ENCODE data around the gene ZNF804B. TPM values are rescaled to one million over a fixed set of nuclear protein-coding genes. Genes with fewer than 3 reads are reported as not detected.

Gene ZNF804B
- total RNA-seq, 4 donors from 2014 or later: not detected

GRCh38 chr7:89336121-89336520 is 576.6 kb downstream of the ZNF804B start:
- TF ChIP-seq, protein P1, sequence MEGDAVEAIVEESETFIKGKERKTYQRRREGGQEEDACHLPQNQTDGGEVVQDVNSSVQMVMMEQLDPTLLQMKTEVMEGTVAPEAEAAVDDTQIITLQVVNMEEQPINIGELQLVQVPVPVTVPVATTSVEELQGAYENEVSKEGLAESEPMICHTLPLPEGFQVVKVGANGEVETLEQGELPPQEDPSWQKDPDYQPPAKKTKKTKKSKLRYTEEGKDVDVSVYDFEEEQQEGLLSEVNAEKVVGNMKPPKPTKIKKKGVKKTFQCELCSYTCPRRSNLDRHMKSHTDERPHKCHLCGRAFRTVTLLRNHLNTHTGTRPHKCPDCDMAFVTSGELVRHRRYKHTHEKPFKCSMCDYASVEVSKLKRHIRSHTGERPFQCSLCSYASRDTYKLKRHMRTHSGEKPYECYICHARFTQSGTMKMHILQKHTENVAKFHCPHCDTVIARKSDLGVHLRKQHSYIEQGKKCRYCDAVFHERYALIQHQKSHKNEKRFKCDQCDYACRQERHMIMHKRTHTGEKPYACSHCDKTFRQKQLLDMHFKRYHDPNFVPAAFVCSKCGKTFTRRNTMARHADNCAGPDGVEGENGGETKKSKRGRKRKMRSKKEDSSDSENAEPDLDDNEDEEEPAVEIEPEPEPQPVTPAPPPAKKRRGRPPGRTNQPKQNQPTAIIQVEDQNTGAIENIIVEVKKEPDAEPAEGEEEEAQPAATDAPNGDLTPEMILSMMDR (IDR thresholded peaks at IDR 0.05; ENCODE audit: low read depth): no peak

DNA sequence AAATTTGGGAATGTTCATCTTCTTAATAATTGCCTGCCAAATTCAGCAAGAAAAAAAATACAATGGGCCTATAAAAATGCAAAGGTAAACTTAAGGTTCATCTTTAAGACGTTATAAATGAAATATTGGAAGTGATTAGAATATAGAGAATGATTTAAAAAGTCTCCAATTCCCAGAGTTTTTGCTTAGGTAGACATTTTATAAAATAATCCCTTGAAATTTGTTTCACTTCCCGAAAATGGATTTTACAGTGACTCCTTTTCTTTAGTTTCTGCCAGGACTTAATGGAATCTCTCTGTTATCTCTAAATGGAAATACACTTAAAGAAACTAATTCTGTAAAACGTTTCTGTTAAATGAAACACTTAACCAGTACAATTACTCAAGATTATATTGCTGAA is 580.2 kb downstream of the ZNF804B start:
- TF ChIP-seq, protein P1 (IDR thresholded peaks at IDR 0.05; ENCODE audit: low read depth): no peak

DNA sequence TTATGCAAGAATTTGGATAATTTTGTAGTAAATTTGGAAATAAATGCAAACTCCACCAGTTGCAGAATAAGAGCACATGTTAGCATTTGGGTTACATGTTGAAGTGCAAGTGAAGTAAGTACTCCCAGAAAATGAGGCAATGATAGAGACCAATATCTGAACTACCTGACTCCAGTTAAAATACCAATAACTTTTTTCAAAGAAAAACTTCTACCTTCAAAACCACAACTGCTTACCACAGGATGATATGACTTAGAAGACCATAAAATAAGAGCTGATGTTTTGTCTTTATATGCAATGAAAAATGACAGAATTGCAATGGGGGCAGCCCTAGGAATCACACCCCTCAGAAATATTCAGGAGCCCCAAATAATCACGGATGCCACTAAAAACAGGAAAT is 597.6 kb downstream of the ZNF804B start:
- TF ChIP-seq, protein P1 (IDR thresholded peaks at IDR 0.05; ENCODE audit: low read depth): no peak

GRCh38 chr7:89377219-89377618 is 617.7 kb downstream of the ZNF804B start:
- TF ChIP-seq, protein P1 (IDR thresholded peaks at IDR 0.05; ENCODE audit: low read depth): no peak

GRCh38 chr7:89385411-89385810 is 625.9 kb downstream of the ZNF804B start:
- TF ChIP-seq, protein P1 (IDR thresholded peaks at IDR 0.05; ENCODE audit: low read depth): no peak

Small RNAs within 50 kb of the gene (small RNA-seq; reads per million reads assigned to genes)
- not detected for gene AC002127.1

Other genes with a start within 250 kb of the ZNF804B start
- not detected for gene TEX47, start 36.0 kb downstream of the ZNF804B start, total RNA-seq

Measured in subcutaneous adipose tissue (tissue), 4 donors.